ENCODE data around the gene SDHAF1. TPM values are rescaled to one million over a fixed set of nuclear protein-coding genes. Genes with fewer than 3 reads are reported as not detected.
"Not testable (repeated sequence)": the region's sequence is repeated elsewhere in the genome, so short reads cannot be mapped to it uniquely, and the experiment has no call there.

Gene SDHAF1
- total RNA-seq, 3 donors from 2014 or later: 27.3 to 29.7 (median 28.0) TPM

- Mint-ChIP-seq H3K9me3 (no peaks in the 10 kb centered on the region), H3K4me1 (ENCODE audit: low read depth) (no peaks in the 10 kb centered on the region), H3K27me3 (ENCODE audit: low read depth) (peaks cover 20% of the 10 kb centered on the region), H3K36me3 (ENCODE audit: insufficient read depth) (no peaks in the 10 kb centered on the region), H3K4me3 (no peak overlapping the region)
- DNase-seq (no peak), ATAC-seq (peak; percentile 46 to 53)
Measured at GRCh38 chr19:35977446-35978222, 17.4 kb upstream of the SDHAF1 start.

GRCh38 chr19:35978271-35978670 is 16.7 kb upstream of the SDHAF1 start:
- no peaks in the 10 kb centered on the region for H3K36me3 Mint-ChIP-seq (ENCODE audit: insufficient read depth)
- no peak for DNase-seq
- H3K4me1 Mint-ChIP-seq (ENCODE audit: low read depth): no peaks in the 10 kb centered on the region
- no peak for ATAC-seq
- H3K9me3 Mint-ChIP-seq: no peaks in the 10 kb centered on the region
- no peak overlapping the region for H3K4me3 Mint-ChIP-seq
- peaks cover 20% of the 10 kb centered on the region for H3K27me3 Mint-ChIP-seq (ENCODE audit: low read depth)

GRCh38 chr19:35978832-35979365 is 16.1 kb upstream of the SDHAF1 start:
- no peak for DNase-seq
- Mint-ChIP-seq H3K4me3 (no peak overlapping the region), H3K4me1 (ENCODE audit: low read depth) (no peaks in the 10 kb centered on the region), H3K36me3 (ENCODE audit: insufficient read depth) (no peaks in the 10 kb centered on the region), H3K9me3 (no peaks in the 10 kb centered on the region), H3K27me3 (ENCODE audit: low read depth) (peaks cover 24% of the 10 kb centered on the region)
- ATAC-seq: no peak

DNA sequence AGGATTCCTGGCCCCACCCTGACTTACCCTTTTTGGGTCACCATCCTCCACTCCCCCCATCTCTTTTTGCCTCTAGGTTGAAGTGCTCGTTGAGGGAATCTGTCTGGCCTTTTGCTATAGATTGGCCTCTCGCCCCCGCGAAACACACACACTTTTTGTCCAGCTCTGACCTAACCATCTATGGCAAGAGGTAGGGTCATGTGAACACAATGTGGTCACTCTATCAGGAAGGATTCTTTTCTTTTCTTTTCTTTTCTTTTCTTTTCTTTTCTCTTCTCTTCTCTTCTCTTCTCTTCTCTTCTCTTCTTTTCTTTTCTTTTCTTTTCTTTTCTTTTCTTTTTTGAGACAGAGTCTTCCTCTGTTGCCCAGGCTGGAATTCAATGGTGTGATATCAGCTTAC is 14.0 kb upstream of the SDHAF1 start:
- DNase-seq; H3K9me3 Mint-ChIP-seq; ATAC-seq; H3K4me3 Mint-ChIP-seq; H3K4me1 Mint-ChIP-seq (ENCODE audit: low read depth); H3K36me3 Mint-ChIP-seq (ENCODE audit: insufficient read depth): not testable (repeated sequence)
- H3K27me3 Mint-ChIP-seq (ENCODE audit: low read depth): peaks cover 40% of the 10 kb centered on the region

DNA sequence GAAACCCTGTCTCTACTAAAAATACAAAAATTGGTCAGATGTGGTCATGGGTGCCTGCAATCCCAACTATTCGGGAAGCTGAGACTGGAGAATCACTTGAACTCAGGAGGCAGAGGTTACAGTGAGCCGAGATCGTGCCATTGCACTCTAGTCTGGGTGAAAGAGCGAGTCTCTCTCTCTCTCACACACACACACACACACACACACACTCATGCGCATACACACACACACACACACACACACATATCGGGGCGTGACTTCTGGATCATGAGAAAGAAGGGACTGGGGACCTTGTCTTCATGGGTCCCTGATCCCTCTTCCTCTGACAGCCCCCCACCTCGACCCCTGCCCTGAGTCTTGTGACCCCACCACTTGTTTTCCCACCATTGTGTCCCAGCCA is 11.8 kb upstream of the SDHAF1 start:
- Mint-ChIP-seq H3K36me3 (ENCODE audit: insufficient read depth) (no peaks in the 10 kb centered on the region), H3K4me1 (ENCODE audit: low read depth) (peaks cover 3% of the 10 kb centered on the region), H3K27me3 (ENCODE audit: low read depth) (peaks cover 49% of the 10 kb centered on the region), H3K4me3 (no peak overlapping the region), H3K9me3 (no peaks in the 10 kb centered on the region)
- DNase-seq (no peak), ATAC-seq (no peak)

DNA sequence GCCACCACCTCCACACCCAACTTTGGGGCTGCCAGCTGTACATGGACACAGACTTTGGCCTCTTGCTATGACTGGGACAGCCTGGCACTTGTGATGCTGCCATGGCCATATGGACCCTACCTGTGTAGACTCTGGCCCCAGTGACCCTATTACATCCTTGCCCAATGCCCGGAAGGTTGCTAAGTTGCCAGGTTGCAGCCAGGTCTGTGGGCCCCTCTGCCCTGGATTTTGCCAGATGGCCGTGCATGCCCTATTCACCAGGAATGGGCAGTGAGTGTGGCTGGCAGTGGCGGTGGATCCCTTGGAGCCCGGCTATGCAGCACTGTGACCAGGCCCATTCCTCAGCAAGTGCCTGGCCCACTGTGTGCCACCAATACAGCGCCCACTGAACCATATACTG is 8.9 kb upstream of the SDHAF1 start:
- Mint-ChIP-seq H3K4me1 (ENCODE audit: low read depth) (peaks cover 3% of the 10 kb centered on the region), H3K4me3 (peak overlapping the region; percentile 16), H3K9me3 (no peaks in the 10 kb centered on the region), H3K27me3 (ENCODE audit: low read depth) (peaks cover 43% of the 10 kb centered on the region), H3K36me3 (ENCODE audit: insufficient read depth) (no peaks in the 10 kb centered on the region)
- DNase-seq (no peak), ATAC-seq (no peak)

DNA sequence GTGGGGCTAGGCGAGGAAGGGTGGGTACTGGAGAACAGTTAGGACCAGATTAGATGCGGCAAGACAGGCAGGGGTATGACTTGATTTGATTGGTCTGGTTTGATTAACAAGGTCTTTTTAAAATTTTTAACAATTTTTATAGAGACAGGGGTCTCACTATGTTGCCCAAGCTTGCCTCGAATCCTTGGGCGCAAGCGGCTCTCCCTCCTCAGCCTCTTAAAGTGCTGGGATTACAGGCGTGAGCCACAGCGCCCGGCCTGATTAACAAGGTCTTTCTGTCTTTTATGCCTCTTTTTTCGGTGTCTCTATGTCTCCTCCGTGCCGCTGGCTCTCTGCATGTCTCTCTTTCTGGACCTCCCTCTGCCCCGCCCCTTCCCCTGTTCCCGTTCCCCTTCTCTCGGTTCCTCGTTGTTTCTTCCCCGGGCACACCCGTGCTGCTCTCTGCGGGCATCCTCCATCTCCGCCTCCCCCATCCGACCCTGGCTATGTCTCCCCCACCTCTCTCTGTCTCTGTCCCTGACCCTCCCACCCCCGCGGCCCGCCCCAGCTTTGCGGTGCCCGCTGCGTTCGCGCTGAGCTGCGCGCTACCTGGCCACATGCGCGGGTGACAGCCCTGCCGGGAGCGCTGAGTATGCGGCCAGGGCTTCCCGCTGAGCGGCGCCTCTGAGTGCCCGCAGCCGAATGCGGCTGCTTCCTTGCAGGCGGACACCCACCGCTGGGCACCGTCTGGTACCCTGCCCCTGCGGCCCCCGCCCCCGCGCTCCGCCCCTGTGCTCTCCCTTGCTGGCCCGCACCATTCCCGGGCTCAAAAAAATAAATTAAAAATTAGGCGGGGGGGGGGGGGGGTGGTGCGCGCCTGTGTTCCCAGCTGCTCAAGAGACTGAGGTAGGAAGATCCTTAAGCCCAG is 8.1 kb upstream of the SDHAF1 start:
- DNase-seq: no peak

GRCh38 chr19:35987571-35987896 is 7.5 kb upstream of the SDHAF1 start:
- no peaks in the 10 kb centered on the region for H3K9me3 Mint-ChIP-seq
- DNase-seq (no peak), ATAC-seq (no peak)
- H3K4me3 Mint-ChIP-seq: no peak overlapping the region
- H3K4me1 Mint-ChIP-seq (ENCODE audit: low read depth): peaks cover 3% of the 10 kb centered on the region
- H3K27me3 Mint-ChIP-seq (ENCODE audit: low read depth): peaks cover 35% of the 10 kb centered on the region
- H3K36me3 Mint-ChIP-seq (ENCODE audit: insufficient read depth): no peaks in the 10 kb centered on the region

More for the DNA sequence above, 8.1 kb upstream of the SDHAF1 start:
- H3K4me3 Mint-ChIP-seq: peak overlapping the region; percentile 76
- H3K27me3 Mint-ChIP-seq (ENCODE audit: low read depth): peaks cover 35% of the 10 kb centered on the region
- no peaks in the 10 kb centered on the region for H3K9me3 Mint-ChIP-seq
- H3K4me1 Mint-ChIP-seq (ENCODE audit: low read depth): peaks cover 3% of the 10 kb centered on the region
- no peaks in the 10 kb centered on the region for H3K36me3 Mint-ChIP-seq (ENCODE audit: insufficient read depth)
- peak; percentile 79 to 88 for ATAC-seq

GRCh38 chr19:35988824-35989223 is 6.2 kb upstream of the SDHAF1 start:
- H3K27me3 Mint-ChIP-seq (ENCODE audit: low read depth): peaks cover 32% of the 10 kb centered on the region
- H3K4me1 Mint-ChIP-seq (ENCODE audit: low read depth): peaks cover 3% of the 10 kb centered on the region
- H3K36me3 Mint-ChIP-seq (ENCODE audit: insufficient read depth): no peaks in the 10 kb centered on the region
- H3K4me3 Mint-ChIP-seq: no peak overlapping the region
- no peak for ATAC-seq
- DNase-seq: no peak
- H3K9me3 Mint-ChIP-seq: no peaks in the 10 kb centered on the region

- DNase-seq (no peak), ATAC-seq (no peak)
- H3K27me3 Mint-ChIP-seq (ENCODE audit: low read depth): peaks cover 20% of the 10 kb centered on the region
- H3K9me3 Mint-ChIP-seq: no peaks in the 10 kb centered on the region
- H3K4me1 Mint-ChIP-seq (ENCODE audit: low read depth): peaks cover 9% of the 10 kb centered on the region
- no peak overlapping the region for H3K4me3 Mint-ChIP-seq
- no peaks in the 10 kb centered on the region for H3K36me3 Mint-ChIP-seq (ENCODE audit: insufficient read depth)
Measured at GRCh38 chr19:35990156-35990555, 4.8 kb upstream of the SDHAF1 start.

GRCh38 chr19:35990771-35991730 is 3.9 kb upstream of the SDHAF1 start:
- Mint-ChIP-seq H3K36me3 (ENCODE audit: insufficient read depth) (no peaks in the 10 kb centered on the region), H3K4me1 (ENCODE audit: low read depth) (peaks cover 14% of the 10 kb centered on the region), H3K27me3 (ENCODE audit: low read depth) (peaks cover 11% of the 10 kb centered on the region), H3K9me3 (no peaks in the 10 kb centered on the region), H3K4me3 (no peak overlapping the region)
- no peak for DNase-seq
- no peak for ATAC-seq

DNA sequence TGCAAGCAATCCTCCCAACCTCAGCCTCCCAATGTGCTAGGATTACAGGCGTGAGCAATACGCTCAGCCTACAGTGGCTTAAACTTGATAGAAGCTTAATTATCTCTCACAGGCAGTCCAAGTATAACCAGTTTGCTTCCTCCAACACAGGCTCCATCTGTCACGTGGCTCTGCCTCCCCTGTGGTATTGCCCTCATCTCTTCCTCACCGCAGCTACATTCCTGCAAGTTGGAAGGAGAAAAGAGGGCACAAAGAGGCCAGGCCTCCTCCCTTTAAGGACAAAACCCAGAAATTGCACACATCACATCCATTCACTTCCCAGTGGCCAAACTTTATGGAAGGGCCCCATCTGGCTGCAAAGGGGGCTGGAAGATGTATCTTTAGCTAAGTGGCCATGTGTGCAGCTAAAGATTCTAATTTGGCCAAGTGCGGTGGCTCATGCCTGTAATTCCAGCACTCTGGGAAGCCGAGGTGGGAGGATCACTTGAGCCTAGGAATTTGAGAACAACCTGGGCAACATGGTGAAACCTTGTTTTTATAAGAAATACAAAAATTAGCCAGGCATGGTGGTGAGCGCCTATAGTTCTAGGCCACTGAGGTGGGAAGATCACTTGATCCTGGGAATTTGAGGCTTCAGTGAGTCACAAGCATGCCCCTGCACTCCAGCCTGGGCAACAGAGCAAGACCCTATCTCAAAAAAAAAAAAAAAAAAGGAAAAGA is 3.1 kb upstream of the SDHAF1 start:
- Mint-ChIP-seq H3K27me3 (ENCODE audit: low read depth) (peaks cover 3% of the 10 kb centered on the region), H3K4me1 (ENCODE audit: low read depth) (peaks cover 21% of the 10 kb centered on the region), H3K9me3 (no peaks in the 10 kb centered on the region), H3K36me3 (ENCODE audit: insufficient read depth) (peaks cover 3% of the 10 kb centered on the region), H3K4me3 (no peak overlapping the region)
- DNase-seq (no peak), ATAC-seq (no peak)
